HG03066 (cell line): ENCODE results near the gene ZRANB3.
"Not testable (repeated sequence)": the region's sequence is repeated elsewhere in the genome, so short reads cannot be mapped to it uniquely, and the experiment has no call there.

ENCODE experiments used
- ATAC-seq: cut with Tn5 transposase; IDR thresholded peaks from one replicate; pipeline ENCODE4 v1.9.1; 2021; ENCODE audit warnings: low read depth; ENCODE audit not compliant: unreplicated experiment

Gene ZRANB3

GRCh38 chr2:135094508-135094907 lies 436.5 kb downstream of the ZRANB3 start:
- no peak for ATAC-seq

- ATAC-seq: no peak
Measured at GRCh38 chr2:135093670-135094330, 437.2 kb downstream of the ZRANB3 start.

DNA sequence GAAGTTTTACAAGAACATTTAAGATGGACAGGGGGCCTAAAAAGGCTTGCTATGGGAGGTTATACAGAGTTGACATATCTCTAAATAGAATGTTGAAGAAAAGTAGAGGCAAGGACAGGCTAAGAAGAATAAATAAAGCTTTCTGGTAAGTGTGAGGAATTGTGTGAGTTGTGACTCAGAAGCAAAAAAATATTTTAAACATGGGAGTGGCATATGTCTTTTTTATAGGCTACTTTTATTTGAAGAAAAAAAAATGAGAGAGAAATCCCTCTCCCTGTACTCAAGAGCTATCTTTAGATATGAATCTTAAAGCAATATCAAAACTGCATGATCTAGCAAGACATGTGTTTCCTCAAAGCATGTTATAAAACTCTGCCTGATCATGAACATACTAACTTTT lies 437.8 kb downstream of the ZRANB3 start:
- ATAC-seq: no peak

DNA sequence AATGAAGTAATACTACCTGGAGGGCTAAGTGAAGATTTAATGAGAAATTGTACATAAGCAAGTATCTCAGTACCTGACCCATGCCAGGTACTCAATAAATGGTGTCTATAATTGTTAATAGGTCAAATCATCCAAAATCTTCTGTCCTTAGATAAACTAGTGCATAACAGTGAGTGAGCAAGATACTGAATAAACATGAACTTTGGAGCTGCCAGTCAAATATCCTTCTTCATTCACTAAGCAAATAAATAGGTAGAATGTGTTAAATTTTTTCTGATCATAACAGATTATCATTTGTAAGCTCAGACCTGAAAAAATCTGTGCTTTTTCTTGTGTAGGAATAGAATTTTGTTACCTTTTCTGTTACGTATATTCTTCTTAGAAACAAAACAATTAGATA lies 439.3 kb downstream of the ZRANB3 start:
- no peak for ATAC-seq

- ATAC-seq: not testable (repeated sequence)
Measured at GRCh38 chr2:135089597-135089996, 441.4 kb downstream of the ZRANB3 start.
